PFSK-1 (cell line): Measurements from ENCODE around the gene CSRP3. TPM values are rescaled to one million over a fixed set of nuclear protein-coding genes. Genes with fewer than 3 reads are reported as not detected.

Experiments used
- FOXP2 ChIP-seq: optimal IDR thresholded peaks from 2 replicates; pipeline ENCODE3; 2011; ENCODE audit warnings: borderline replicate concordance, control low read depth, inconsistent platforms; ENCODE audit not compliant: insufficient read depth; ENCODE audit errors: extremely low read length, extremely low read depth
- POLR2AphosphoS5 ChIP-seq: IDR thresholded peaks from 2 replicates; pipeline ENCODE4 v1.6.1; 2012; ENCODE audit warnings: low read depth, mild to moderate bottlenecking, control low read depth, low read length, moderate library complexity
- SIN3A ChIP-seq: IDR thresholded peaks from 2 replicates; pipeline ENCODE4 v1.6.1; 2012; ENCODE audit warnings: mild to moderate bottlenecking, low read length, moderate library complexity, borderline replicate concordance; ENCODE audit not compliant: insufficient read depth
- TAF1 ChIP-seq: IDR thresholded peaks from 2 replicates; pipeline ENCODE4 v1.6.1; 2012; ENCODE audit warnings: low read length, control low read depth, borderline replicate concordance; ENCODE audit not compliant: insufficient read depth
- polyA plus RNA-seq: library from polyadenylated mRNA; unstranded; fragments of >200 nt; gene quantifications from one replicate; pipeline ENCODE4 v1.2.1, GENCODE V29; 2012; ENCODE audit warnings: low read depth, missing spikeins; ENCODE audit not compliant: insufficient read length
- TF ChIP-seq, protein P1 (sequence below), 2 experiments: IDR thresholded peaks; 2 replicates each; pipeline versions ENCODE4 v1.6.1 to v1.8.0; 2011 to 2012; ENCODE audit warnings: low read depth in 2 of 2, low read length in 2 of 2, control low read depth in 1 of 2, inconsistent platforms in 1 of 2, mild to moderate bottlenecking in 1 of 2, moderate library complexity in 1 of 2; ENCODE audit not compliant: insufficient read depth in 1 of 2

Gene CSRP3
- not detected for polyA plus RNA-seq

DNA sequence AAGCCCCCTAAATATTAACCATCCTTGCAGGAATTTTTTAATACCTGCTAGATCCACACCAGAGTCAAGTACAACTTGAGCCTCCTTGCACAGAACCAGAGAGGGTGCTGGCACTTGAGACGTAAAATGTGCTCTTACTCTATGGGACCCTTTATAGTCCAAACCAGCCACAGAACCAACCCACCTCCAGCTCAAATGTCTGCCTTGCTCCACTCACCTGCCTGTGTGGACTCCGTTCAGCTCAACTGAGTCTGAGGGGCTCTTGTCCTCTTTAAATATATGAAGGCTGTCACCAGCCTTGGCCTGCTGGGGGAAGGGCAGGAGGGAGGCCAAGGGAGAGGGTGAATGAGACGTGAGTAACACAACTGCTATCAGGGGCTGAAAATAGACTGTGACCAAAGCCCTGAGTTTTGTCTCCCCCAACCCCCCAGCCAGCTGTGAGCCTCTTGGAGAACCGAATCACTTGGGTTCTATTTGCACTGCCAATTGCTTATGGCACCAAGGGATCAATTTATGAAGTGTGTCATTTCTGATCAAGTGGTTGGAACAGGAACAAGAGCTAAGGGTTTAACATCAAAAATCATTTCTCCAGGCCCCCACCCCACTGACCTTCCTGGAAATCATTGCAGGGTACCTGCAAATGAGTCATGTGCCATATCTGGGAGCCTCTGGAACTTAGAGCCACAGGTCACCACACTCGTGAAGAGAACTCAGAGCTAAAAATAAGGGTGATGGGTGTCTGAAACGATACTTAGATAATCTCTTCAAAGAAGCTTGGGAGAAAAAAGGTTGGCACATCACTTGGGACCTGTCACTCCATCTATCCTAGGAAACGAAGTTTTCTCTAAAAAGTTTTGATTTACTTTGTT, at the start of gene CSRP3:
CSRP3 (minus strand) TSS at position 247 of the 869 bp plus-strand sequence. CDS start 9,535 bp downstream, outside the sequence.
- TF ChIP-seq, protein P1, sequence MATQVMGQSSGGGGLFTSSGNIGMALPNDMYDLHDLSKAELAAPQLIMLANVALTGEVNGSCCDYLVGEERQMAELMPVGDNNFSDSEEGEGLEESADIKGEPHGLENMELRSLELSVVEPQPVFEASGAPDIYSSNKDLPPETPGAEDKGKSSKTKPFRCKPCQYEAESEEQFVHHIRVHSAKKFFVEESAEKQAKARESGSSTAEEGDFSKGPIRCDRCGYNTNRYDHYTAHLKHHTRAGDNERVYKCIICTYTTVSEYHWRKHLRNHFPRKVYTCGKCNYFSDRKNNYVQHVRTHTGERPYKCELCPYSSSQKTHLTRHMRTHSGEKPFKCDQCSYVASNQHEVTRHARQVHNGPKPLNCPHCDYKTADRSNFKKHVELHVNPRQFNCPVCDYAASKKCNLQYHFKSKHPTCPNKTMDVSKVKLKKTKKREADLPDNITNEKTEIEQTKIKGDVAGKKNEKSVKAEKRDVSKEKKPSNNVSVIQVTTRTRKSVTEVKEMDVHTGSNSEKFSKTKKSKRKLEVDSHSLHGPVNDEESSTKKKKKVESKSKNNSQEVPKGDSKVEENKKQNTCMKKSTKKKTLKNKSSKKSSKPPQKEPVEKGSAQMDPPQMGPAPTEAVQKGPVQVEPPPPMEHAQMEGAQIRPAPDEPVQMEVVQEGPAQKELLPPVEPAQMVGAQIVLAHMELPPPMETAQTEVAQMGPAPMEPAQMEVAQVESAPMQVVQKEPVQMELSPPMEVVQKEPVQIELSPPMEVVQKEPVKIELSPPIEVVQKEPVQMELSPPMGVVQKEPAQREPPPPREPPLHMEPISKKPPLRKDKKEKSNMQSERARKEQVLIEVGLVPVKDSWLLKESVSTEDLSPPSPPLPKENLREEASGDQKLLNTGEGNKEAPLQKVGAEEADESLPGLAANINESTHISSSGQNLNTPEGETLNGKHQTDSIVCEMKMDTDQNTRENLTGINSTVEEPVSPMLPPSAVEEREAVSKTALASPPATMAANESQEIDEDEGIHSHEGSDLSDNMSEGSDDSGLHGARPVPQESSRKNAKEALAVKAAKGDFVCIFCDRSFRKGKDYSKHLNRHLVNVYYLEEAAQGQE (IDR thresholded peaks at IDR 0.05; ENCODE audit: insufficient read depth in 1 of 2, low read depth in 2 of 2, low read length in 2 of 2) = no peak
- TF ChIP-seq TAF1 = no peak
- TF ChIP-seq SIN3A = no peak
- TF ChIP-seq POLR2AphosphoS5 = no peak
- no peak for TF ChIP-seq FOXP2

DNA sequence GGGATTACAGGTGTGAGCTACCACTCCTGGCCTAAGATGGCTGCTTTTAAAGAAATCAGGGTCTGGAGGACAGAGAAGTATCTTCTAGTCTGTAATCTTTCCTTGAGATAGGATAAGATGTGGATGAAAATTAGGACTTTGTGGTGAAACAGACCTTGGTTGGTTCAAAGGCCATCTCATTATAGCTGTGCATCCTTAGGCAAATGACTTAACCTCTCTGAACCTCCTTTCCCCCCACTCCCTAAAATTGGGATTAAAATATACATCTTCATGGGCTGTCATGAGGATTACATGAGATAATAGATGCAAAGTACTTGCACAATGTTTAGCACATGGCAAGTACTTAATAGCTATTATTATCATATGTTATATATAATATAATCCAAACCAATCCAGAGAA, 49.8 kb upstream of the CSRP3 start:
- TF ChIP-seq POLR2AphosphoS5 = no peak
- no peak for TF ChIP-seq TAF1
- TF ChIP-seq SIN3A = no peak
- no peak for TF ChIP-seq FOXP2
- TF ChIP-seq, protein P1 (IDR thresholded peaks at IDR 0.05; ENCODE audit: insufficient read depth in 1 of 2, low read depth in 2 of 2, low read length in 2 of 2) = no peak

DNA sequence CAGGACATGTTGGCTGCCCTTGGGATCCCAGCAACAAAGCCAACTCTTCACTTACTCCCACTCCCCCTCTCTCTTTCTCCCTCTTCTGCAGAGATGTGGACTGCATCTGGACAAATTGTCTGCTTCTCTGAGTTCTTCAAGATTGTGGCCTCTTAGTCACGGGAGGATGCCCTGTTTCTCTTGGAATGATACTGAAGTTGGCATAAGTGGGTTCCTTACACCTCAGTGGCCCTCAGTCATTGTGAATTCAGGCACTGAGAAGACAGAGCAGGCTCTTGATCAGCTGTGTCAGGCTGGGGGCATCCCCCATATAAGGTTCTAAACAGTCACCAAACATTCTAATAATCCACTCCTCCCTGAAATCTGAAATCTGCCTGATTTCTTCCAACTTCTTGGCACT, 45.0 kb upstream of the CSRP3 start:
- TF ChIP-seq FOXP2 (no peak), POLR2AphosphoS5 (no peak), TAF1 (no peak), SIN3A (no peak)
- TF ChIP-seq, protein P1 (IDR thresholded peaks at IDR 0.05; ENCODE audit: insufficient read depth in 1 of 2, low read depth in 2 of 2, low read length in 2 of 2) = no peak

DNA sequence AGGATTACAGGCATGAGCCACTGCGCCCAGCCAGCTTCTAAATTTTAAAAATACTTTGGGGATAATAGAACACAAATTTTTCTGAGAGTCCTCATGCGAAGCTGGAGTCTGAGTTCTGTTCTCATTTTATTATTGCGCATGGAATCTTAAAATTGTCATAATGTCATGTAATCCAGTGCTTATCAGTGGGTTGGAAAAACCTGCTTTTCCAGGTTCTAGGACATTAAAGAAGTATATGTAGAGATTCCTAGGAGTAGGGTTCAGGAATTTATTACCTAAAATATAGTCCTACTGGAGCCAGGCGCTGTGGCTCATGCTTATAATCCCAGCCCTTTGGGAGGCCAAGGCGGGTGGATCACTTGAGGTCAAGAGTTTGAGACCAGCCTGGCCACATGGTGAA, 43.6 kb upstream of the CSRP3 start:
- TF ChIP-seq, protein P1 (IDR thresholded peaks at IDR 0.05; ENCODE audit: insufficient read depth in 1 of 2, low read depth in 2 of 2, low read length in 2 of 2) = no peak
- TF ChIP-seq TAF1 (no peak), SIN3A (no peak), POLR2AphosphoS5 (no peak), FOXP2 (no peak)

DNA sequence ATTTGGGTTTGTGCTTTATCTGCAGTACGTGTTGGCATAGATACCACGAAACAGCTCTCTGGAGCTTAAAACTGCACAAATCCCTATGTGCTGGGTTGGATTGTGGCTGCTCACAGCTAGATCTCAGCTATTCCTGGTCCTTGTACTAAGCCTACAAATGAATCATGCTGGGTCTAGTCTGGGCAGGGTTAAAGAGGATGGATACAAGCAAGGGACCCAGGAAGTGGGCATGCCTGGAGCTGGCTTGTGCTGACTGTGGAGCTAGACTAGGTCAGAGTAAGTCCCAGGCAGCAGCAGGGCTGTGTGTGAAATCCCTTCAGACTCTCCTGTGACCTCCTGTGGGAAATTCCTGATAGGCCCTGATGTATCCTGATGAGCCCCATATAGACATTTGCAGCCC, 42.8 kb upstream of the CSRP3 start:
- TF ChIP-seq FOXP2 (no peak), SIN3A (no peak), TAF1 (no peak), POLR2AphosphoS5 (no peak)
- TF ChIP-seq, protein P1 (IDR thresholded peaks at IDR 0.05; ENCODE audit: insufficient read depth in 1 of 2, low read depth in 2 of 2, low read length in 2 of 2) = no peak
